ENCODE measurements around the gene RSRC1.
"Not testable (repeated sequence)": the region's sequence is repeated elsewhere in the genome, so short reads cannot be mapped to it uniquely, and the experiment has no call there.

RSRC1 gene

DNA sequence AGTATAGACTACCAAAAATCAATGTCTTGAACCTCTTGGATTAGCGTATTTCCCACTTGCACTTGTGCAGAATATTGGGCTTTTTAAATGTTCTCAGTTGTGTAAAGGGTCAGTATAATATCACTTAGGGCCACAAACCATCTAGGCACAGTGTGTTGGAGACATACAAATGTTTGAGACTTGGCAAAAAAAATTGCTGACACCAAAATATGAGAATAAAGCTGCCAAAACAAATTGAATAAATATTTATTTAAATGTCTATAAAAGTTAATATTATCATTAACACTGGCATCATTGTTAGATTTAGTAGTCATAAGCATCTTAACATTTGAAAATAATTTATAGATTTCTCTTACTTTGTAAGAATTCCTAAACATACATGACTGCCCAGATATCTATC lies 430.2 kb downstream of the RSRC1 start:
- no peak for DNase-seq

DNA sequence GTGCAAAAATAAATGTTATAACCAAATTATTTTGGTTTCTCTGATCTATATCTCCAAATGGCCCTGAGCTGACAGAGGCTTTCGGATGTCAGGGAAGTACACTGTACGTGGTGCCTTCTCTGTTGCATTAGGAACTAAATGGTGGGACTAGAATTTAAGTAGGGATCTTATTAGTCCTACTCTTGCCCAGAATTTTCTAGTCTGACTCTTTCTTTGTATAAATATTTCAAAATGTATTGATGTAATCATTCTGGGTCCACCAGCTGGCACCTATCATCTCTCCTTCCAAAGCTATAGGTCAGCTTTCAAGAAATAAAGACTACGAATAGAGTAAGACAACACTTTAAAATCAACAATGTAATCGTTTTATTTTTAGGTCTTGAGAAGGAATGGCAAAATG lies 438.8 kb downstream of the RSRC1 start:
- DNase-seq, result no peak

DNA sequence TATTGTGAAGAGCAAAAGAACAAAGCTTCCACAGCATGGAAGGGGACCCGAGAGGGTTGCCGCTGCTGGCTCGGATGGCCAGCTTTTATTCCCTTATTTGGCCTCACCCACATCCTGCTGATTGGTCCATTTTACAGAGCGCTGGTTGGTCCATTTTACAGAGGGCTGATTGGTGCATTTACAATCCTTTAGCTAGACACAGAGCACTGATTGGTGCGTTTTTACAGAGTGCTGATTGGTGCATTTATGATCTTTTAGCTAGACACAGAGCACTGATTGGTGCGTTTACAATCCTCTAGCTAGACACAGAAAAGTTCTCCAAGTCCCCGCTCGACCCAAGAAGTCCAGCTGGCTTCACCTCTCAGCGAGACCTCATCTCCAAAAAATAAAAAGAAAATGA lies 440.0 kb downstream of the RSRC1 start:
- DNase-seq, result not testable (repeated sequence)

DNA sequence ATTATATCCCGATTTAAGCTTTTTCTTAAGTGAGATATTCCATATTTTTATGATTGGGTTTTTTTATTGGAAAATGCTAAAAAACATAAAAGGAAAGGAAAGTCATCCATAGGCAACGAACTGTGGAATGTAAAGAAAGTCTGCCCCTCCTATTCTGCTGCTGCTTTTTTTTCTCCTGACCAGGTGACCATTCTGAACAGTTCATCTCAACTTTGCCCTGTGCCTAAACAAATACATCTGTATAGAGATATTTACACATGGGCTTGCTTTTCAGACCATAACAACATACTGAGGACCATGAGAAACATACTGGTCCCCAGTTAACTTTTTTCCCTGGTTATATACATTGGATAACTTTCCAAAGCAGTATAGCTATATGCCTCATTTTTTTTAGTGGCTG lies 442.2 kb downstream of the RSRC1 start:
- DNase-seq, result no peak

DNA sequence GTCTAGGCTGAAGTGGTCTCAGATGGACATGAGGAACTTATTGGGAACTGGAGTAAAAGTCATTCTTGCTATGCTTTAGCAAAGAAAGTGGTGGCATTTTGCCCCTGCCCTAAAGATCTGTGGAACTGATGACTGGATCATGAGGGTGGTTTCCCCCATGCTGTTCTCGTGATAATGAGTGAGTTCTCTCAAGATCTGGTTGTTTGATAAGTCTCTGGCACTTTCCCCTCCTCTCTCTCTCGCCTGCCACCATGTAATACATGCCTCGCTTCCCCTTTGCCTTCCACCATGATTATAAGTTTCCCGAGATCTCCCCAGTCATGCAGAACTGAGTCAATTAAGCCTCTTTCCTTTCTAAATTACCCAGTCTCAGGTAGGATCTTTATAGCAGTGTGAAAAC lies 449.6 kb downstream of the RSRC1 start:
- DNase-seq, result no peak

DNA sequence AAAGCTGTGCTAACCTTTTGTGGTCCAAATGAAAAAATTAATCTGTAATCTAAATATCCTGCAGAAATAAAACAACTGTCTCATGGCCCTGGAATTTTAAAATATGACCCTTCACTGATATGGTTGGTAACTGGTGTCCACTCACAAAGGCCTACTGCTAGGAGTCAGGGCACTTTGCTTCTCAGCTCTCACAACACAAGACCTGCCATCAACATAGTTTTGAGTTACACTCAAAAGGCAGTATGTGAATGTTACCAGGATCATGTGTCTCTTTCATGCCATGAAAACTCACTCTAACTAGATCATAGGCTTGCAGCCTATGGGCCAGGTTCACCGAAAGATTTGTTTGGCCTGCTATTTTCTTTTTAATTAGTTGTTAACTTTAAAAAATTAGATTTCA lies 451.1 kb downstream of the RSRC1 start:
- DNase-seq, result no peak

DNA sequence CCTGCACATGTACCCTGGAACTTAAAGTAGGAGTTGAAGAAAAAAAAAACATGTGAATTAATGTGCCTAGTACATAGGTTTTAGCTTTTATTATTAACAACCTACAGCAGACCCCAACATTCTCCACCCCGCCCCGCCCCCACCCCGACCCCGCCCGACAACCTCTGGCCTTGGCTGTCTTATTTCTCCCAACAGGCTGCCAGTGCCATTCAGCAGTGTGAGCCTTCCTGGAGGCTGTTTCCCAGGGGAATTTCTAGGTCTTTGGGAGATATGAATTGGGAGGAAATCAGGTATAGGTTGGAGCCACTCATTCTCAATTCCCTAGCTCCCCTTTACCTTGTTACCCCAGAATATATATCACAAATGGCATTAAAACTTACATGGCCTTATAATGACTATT lies 452.8 kb downstream of the RSRC1 start:
- no peak for DNase-seq

DNA sequence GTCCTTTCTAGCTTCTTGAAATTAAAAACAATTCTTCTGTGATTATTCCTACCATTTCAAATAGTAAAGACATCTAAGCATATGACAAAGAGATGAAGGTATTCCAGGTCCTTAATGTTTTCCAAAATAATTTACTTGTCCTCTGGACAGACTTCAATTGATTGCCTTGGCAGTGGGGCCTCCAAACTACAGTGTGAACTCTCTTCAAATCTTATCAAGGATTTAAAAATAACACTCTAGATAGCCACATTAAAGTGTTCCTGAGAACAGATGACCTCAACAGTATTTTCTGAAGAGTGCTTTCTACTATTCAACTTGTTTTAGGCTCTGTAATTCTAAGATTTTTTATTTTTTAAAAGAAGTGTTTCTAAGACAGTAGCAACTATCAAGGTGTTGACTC lies 453.2 kb downstream of the RSRC1 start:
- no peak for DNase-seq

DNA sequence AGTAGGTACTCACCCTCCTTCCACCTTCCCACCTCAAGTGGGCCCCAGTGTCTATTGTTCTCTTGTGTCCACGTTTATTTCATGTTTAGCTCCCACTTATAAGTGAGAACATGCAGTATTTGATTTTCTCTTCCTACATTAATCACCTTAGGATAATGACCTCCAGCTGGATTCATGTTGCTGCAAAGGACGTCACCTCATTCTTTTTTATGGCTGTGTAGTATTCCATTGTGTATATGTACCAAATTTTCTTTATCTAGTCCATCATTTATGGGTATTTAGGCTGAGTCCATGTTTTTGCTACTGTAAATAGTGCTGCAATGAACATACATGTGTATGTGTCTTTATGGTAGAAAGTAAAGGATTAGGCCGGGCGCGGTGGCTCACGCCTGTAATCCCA lies 455.2 kb downstream of the RSRC1 start:
- no peak for DNase-seq

DNA sequence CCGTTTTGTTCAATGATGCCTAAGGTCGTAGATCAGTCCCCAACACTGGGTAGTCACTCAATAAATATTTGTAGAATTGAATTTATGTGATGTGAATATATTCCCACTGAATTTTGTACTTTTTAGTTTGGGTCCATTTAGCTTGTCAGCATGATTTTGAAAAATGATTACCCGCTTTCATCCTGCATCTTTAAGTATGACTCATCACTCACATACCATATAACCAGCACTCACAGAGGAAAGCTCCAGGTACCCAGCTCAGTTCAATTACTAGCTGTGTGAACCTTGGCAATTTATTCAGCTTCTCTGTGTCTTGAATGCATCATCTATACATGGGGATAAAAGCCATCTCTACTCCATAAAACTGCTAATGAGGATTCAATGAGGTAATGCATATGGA lies 458.9 kb downstream of the RSRC1 start:
- no peak for DNase-seq

DNA sequence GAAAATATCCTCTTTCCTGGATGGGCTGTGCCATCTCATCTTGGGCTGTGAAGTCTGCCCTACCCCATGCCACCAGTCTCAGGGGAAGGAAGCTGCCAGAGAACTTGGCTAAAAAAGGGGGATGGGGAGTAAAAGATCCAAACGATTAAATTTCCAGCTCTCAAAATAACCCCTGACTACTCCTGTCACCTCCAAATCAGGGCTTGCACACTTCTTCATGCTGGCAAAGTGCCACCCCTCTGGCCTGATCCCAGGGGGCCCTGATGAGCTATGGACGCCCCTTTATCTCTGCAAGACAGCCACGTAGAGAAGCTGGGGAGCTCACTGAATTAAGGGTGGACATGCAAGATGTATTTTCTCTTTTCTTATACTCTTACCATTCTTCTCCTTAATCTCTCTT lies 459.9 kb downstream of the RSRC1 start:
- DNase-seq, result no peak

DNA sequence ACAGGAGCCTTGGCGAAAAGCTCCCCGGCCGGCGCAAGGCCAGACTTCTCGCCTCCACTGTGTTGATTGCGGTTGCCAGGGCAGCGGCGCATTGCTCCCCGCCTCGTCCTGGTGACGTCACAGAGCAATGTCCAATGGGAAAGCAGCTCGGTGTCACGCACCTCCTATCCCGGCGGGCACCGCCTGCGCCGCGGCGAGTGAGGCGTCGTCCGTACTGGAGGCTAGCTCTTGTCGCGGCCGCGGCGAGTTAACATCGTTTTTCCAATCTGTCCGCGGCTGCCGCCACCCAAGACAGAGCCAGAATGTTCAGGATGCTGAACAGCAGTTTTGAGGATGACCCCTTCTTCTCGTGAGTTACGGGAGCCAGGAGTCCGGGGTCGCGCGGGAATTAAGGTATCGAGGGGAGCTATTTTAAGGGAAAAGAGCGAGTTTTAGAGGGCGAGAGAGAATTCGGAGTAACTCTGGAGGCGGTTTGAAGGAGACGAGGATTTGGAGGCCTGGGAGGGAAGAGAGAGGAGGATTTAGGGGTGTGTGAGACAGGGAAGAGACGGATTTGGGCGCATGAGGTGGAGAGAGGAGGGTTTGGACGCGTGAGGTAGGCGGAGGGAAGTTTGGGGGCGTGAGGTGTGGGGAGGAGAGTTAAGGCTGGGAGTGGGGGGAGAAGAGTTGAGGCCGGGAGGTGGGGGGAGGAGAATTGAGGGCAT lies 461.3 kb downstream of the RSRC1 start, which contains the start of gene MLF1:
Gene MLF1 (plus strand): TSS at position 196 of the 704 bp plus-strand sequence. CDS start 107 bp downstream, at position 303.
- peak; percentile 90 for DNase-seq

DNA sequence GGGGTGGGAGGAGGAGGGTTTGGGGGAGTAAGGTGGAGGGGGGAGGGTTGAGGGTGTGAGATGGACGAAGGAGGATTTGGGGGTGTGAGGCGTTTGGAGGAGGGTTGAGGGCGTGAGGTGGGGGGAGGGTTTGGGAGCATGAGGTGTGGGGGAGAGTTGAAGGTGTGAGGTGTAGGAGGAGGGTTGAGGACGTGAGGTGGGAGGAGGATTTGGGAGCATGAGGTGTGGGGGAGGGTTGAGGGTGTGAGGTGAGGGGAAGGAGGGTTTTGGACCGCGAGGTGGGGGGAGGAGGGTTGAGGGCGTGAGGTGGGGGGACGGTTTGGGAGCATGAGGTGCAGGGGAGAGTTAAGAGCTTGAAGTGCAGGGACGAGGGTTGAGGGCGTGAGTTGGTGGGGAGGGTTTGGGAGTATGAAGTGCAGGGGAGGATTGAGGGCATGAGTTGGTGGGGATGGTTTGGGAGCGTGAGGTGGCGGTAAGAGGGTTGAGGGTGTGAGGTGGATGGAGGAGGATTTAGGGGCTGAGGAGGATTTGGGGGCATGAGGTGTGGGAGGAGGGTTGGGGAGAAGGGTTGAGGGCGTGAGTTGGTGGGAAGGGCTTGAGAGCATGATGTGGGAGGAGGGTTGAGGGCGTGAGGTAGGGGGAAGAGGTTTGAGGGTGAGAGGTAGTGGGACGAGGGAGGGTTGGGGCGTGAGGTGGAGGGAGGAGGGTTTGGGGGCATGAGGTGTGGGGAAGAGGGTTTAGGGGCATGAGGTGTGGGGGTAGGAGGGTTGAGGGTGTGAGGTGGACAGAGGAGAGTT lies 462.3 kb downstream of the RSRC1 start:
- DNase-seq, result no peak

DNA sequence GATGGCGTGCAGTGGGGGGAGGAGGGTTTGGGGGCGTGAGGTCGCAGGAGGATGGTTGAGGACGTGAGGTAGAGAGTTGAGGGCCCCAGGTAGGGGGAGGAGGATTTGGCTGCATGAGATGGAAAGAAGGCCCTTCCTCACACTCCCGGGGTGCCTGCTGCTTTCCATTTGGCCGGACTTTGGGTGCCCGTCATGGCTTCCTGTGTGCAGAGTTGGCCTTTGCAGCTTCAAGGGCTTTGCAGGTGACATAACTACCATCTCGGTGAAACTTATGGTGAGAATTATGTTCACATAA lies 462.8 kb downstream of the RSRC1 start:
- DNase-seq, result no peak

DNA sequence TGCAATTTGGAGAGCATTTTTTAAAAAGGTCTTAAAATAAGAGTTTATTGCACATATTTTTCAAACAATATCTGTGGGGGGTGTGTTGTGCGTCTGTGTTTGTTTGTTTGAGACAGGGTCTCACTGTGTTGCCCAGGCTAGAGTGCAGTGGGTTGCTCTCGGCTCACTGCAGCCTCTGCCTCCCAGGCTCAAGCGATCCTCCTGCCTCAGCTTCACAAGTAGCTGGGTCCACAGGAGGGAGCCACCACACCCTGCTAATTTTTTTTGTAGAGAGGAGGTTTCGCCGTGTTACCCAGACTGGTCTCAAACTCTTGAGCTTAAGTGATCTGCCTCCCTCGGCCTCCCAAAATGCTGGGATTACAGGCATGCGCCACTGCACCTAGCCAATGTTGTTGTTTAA lies 463.8 kb downstream of the RSRC1 start:
- no peak for DNase-seq

DNA sequence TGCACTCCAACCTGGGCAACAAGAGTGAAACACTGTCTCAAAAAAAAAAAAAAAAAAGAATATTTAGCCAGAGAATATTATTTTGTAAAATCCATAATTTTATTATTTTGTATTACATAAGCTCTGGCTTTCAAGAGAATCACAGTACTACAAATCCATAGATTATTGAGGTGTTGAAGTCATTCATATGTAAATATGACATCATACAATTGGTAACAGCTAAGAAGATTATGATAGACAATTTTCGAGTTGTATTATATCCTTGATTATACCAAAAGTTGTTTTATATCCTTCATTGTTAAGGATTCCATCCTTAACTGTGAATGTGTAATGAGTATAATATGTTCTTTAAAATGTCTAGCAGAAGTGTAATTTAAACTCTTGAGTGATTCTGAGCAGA lies 464.8 kb downstream of the RSRC1 start:
- no peak for DNase-seq

DNA sequence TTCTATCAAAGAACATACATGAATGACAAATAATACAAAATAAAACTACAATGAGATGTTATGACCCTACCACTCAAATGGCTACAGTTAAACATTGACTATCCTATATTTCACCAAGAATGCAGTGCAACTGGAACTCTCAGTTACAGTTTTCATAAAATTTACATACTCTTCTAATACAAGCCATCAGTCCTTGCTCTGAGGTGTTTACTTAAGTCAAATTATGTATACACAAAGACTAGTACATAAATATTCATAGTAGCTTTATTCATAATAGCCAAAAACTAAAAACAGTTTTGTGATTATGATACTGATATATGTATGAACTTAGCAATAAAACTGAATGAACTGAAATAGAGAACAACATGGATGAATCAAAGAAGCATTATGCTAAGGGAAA lies 480.3 kb downstream of the RSRC1 start:
- DNase-seq, result no peak
